ENCODE measurements around the gene SHMT2.

DNA sequence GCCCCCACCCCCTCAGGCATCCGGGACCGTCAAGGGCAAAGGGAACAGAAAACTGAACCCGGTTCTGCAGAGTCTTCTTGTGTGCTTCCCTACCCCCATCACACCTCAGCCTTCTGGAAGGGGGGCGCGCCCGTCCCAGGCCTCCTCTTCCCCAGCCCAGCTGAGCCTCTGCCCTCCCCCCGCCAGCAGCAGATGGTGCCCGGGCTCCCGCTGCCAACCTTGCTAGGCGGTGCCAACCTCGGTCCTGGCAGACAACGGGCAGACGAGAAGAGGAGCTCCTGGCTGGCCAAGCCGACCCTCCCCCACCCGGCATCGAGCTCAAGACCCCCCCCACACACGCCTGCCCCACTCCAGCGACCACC is 12.8 kb downstream of the SHMT2 start:
- TF ChIP-seq CTCF (IDR thresholded peaks at IDR 0.05; ENCODE audit: low read depth, low read length) (no peak), MYC (IDR thresholded peaks at IDR 0.05; ENCODE audit: low read depth, low read length) (no peak), POLR2A (IDR thresholded peaks at IDR 0.05; ENCODE audit: extremely low read depth, insufficient read length) (no peak)

Data from NB4 (cell line).